Neural cell (in vitro differentiated cells): ENCODE measurements around the gene SLC6A4. TPM values are rescaled to one million over a fixed set of nuclear protein-coding genes. Genes with fewer than 3 reads are reported as not detected.

Experiments
- H2AFZ ChIP-seq: fragments of 200-600, 300-800 bp; sonication (generic), shearing (Covaris generic); 2 replicates; pipeline ENCODE4 v1.6.0; 2014; ENCODE audit warnings: low read depth, mild to moderate bottlenecking, antibody characterized with exemption, low read length, moderate library complexity
- H3F3A ChIP-seq: fragments of 200-600 bp; shearing (Covaris generic); 2 replicates; pipeline ENCODE4 v1.6.1; 2016; ENCODE audit warnings: mild to moderate bottlenecking, moderate library complexity, mixed read lengths, antibody characterized with exemption, low read length; ENCODE audit not compliant: insufficient read depth, poor library complexity, severe bottlenecking
- H3K27ac ChIP-seq: fragments of 200-600, 300-800 bp; sonication (generic), shearing (Covaris generic); 2 replicates; pipeline ENCODE4 v1.5.1; 2014; ENCODE audit warnings: mild to moderate bottlenecking, low read length, moderate library complexity
- H3K27me3 ChIP-seq: fragments of 300-800, 200-600 bp; sonication (generic), shearing (Covaris generic); 2 replicates; pipeline ENCODE4 v1.6.0; 2014; ENCODE audit warnings: mild to moderate bottlenecking, low read depth, low read length, moderate library complexity; ENCODE audit not compliant: insufficient read depth
- H3K36me3 ChIP-seq: fragments of 300-800, 200-600 bp; sonication (generic), shearing (Covaris generic); 2 replicates; pipeline ENCODE4 v1.5.1; 2014; ENCODE audit warnings: mild to moderate bottlenecking, antibody characterized with exemption, low read length, moderate library complexity; ENCODE audit not compliant: insufficient read depth
- H3K4me2 ChIP-seq: fragments of 300-800, 200-600 bp; sonication (generic), shearing (Covaris generic); 2 replicates; pipeline ENCODE4 v1.6.0; 2014; ENCODE audit warnings: mild to moderate bottlenecking, low read length
- H3K4me3 ChIP-seq: fragments of 300-800, 200-600 bp; sonication (generic), shearing (Covaris generic); 2 replicates; pipeline ENCODE4 v1.5.1; 2014; ENCODE audit warnings: mild to moderate bottlenecking, low read length, moderate library complexity
- H3K79me2 ChIP-seq: fragments of 200-600 bp; shearing (Covaris generic); replicated peaks from 2 replicates; pipeline ENCODE4 v1.6.0; 2014; ENCODE audit warnings: mild to moderate bottlenecking, low read length, moderate library complexity; ENCODE audit not compliant: insufficient read depth
- H3K9ac ChIP-seq: fragments of 300-800, 200-600 bp; sonication (generic), shearing (Covaris generic); 2 replicates; pipeline ENCODE4 v1.6.1; 2016; ENCODE audit warnings: mild to moderate bottlenecking, low read length, mixed read lengths
- H3K9me2 ChIP-seq: fragments of 200-600 bp; shearing (Covaris generic); 2 replicates; pipeline ENCODE4 v1.6.1; 2016; ENCODE audit warnings: mild to moderate bottlenecking, low read length, mixed read lengths; ENCODE audit not compliant: insufficient read depth
- H3K9me3 ChIP-seq: fragments of 200-600, 300-800 bp; sonication (generic), shearing (Covaris generic); 2 replicates; pipeline ENCODE4 v1.6.1; 2016; ENCODE audit warnings: mild to moderate bottlenecking, mixed run types, low read length, moderate library complexity, mixed read lengths
- H4K20me1 ChIP-seq: fragments of 200-600 bp; shearing (Covaris generic); 2 replicates; pipeline ENCODE4 v1.6.1; 2016; ENCODE audit warnings: mild to moderate bottlenecking, mixed run types; ENCODE audit not compliant: insufficient read depth
- CTCF ChIP-seq: fragments of 450-650 bp; IDR thresholded peaks from 2 replicates; pipeline ENCODE4 v1.5.1; 2014; ENCODE audit warnings: antibody characterized with exemption, mild to moderate bottlenecking, moderate library complexity; ENCODE audit not compliant: poor library complexity, severe bottlenecking
- EP300 ChIP-seq: fragments of 450-650 bp; conservative IDR thresholded peaks from 2 replicates; pipeline ENCODE4 v1.6.1; 2014; ENCODE audit warnings: antibody characterized with exemption, mild to moderate bottlenecking, moderate library complexity; ENCODE audit not compliant: poor library complexity, severe bottlenecking
- EZH2 ChIP-seq: fragments of 200-600, 300-800 bp; shearing (Covaris generic), sonication (generic); IDR thresholded peaks from 2 replicates; pipeline ENCODE4 v1.6.1; 2014; ENCODE audit warnings: antibody characterized with exemption, low read length, borderline replicate concordance, mild to moderate bottlenecking; ENCODE audit not compliant: insufficient read depth, poor library complexity, severe bottlenecking
- MXI1 ChIP-seq: fragments of 450-650 bp; conservative IDR thresholded peaks from 2 replicates; pipeline ENCODE4 v1.6.1; 2014; ENCODE audit warnings: antibody characterized with exemption, mild to moderate bottlenecking; ENCODE audit not compliant: poor library complexity, severe bottlenecking
- POLR2AphosphoS5 ChIP-seq: IDR thresholded peaks from 2 replicates; pipeline ENCODE4 v1.6.1; 2012
- RAD21 ChIP-seq: fragments of 450-650 bp; conservative IDR thresholded peaks from 2 replicates; pipeline ENCODE4 v1.6.1; 2014; ENCODE audit warnings: antibody characterized with exemption, mild to moderate bottlenecking, moderate library complexity
- REST ChIP-seq: IDR thresholded peaks from 2 replicates; pipeline ENCODE4 v1.6.1; 2012; ENCODE audit warnings: borderline replicate concordance
- SMC3 ChIP-seq: fragments of 450-650 bp; conservative IDR thresholded peaks from 2 replicates; pipeline ENCODE4 v1.6.1; 2014; ENCODE audit warnings: antibody characterized with exemption, mild to moderate bottlenecking, moderate library complexity; ENCODE audit not compliant: poor library complexity
- TAF1 ChIP-seq: IDR thresholded peaks from 2 replicates; pipeline ENCODE4 v1.6.1; 2012; ENCODE audit warnings: low read depth
- polyA plus RNA-seq: library from polyadenylated mRNA; depleted of rRNA; stranded (reverse); fragments of >200 nt; gene quantifications from 2 replicates; pipeline ENCODE4 v1.2.3, GENCODE V29; 2014

Gene SLC6A4
- polyA plus RNA-seq, 1 donor from 2014 or later: 1.1 TPM

- Histone ChIP-seq H3F3A (no peaks in the 10 kb centered on the region), H3K9ac (no peak overlapping the region), H3K9me2 (no peaks in the 10 kb centered on the region), H3K4me2 (no peak overlapping the region), H3K36me3 (no peaks in the 10 kb centered on the region), H3K4me3 (no peak overlapping the region), H3K79me2 (no peaks in the 10 kb centered on the region), H3K9me3 (no peaks in the 10 kb centered on the region), H3K27ac (no peak overlapping the region), H3K27me3 (no peaks in the 10 kb centered on the region), H2AFZ (no peak overlapping the region), H4K20me1 (no peaks in the 10 kb centered on the region)
- no peak for TF ChIP-seq MXI1
- no peak for TF ChIP-seq RAD21
- TF ChIP-seq POLR2AphosphoS5: no peak
- TF ChIP-seq EP300: no peak
- no peak for TF ChIP-seq SMC3
- no peak for TF ChIP-seq REST
- TF ChIP-seq CTCF: no peak
- TF ChIP-seq TAF1: no peak
- no peak for TF ChIP-seq EZH2
These were observed 8.6 kb downstream of the SLC6A4 start for GRCh38 chr17:30226878-30227277.

GRCh38 chr17:30225919-30226553, 9.5 kb downstream of the SLC6A4 start:
- Histone ChIP-seq H3K9ac (no peak overlapping the region), H3K4me3 (no peak overlapping the region), H3K4me2 (no peak overlapping the region), H3K27me3 (no peaks in the 10 kb centered on the region), H3K79me2 (no peaks in the 10 kb centered on the region), H4K20me1 (no peaks in the 10 kb centered on the region), H2AFZ (no peak overlapping the region), H3K36me3 (no peaks in the 10 kb centered on the region), H3K9me2 (no peaks in the 10 kb centered on the region), H3F3A (no peaks in the 10 kb centered on the region), H3K9me3 (no peaks in the 10 kb centered on the region), H3K27ac (no peak overlapping the region)
- TF ChIP-seq EP300: no peak
- no peak for TF ChIP-seq TAF1
- TF ChIP-seq SMC3: no peak
- TF ChIP-seq MXI1: no peak
- no peak for TF ChIP-seq RAD21
- TF ChIP-seq POLR2AphosphoS5: no peak
- no peak for TF ChIP-seq EZH2
- no peak for TF ChIP-seq REST
- no peak for TF ChIP-seq CTCF
